Epithelial cell of esophagus (primary cell): ENCODE data around the gene FNIP1.
"Not testable (repeated sequence)": the region's sequence is repeated elsewhere in the genome, so short reads cannot be mapped to it uniquely, and the experiment has no call there.

Source experiments
- DNase-seq: peaks from one replicate; pipeline ENCODE4 v3.0.0; 2010; ENCODE audit warnings: low read depth
- H3K4me3 ChIP-seq: 2 replicates; pipeline ENCODE4 v1.5.1; 2011; ENCODE audit warnings: mild to moderate bottlenecking, low read length, control low read depth
- TF ChIP-seq, protein P1 (sequence below): IDR thresholded peaks from 2 replicates; pipeline ENCODE4 v1.5.1; 2011; ENCODE audit warnings: low read depth, mild to moderate bottlenecking, low read length, control low read depth, inconsistent platforms; ENCODE audit not compliant: insufficient read depth; ENCODE audit errors: missing control alignments

The FNIP1 gene

DNA sequence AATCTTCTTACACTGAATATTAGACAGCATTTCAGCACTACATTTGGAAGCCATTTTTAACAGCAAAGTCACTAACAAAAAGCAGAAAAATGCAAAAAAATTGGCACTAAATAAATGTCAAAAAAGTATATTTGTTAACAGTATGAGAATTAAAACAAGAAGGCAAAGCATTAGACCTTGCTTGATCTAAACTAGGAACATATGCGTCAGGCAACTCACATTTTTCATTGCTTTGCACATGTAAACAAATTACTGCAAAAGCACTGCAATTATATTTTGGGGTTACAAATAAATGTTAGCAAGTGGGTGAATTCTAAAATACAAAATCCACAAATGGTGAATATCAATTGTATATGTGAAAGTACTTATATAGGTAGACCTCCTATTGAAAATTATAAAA, 112.8 kb downstream of the FNIP1 start:
- no peak overlapping the region for H3K4me3 ChIP-seq
- DNase-seq, result no peak
- TF ChIP-seq, protein P1, sequence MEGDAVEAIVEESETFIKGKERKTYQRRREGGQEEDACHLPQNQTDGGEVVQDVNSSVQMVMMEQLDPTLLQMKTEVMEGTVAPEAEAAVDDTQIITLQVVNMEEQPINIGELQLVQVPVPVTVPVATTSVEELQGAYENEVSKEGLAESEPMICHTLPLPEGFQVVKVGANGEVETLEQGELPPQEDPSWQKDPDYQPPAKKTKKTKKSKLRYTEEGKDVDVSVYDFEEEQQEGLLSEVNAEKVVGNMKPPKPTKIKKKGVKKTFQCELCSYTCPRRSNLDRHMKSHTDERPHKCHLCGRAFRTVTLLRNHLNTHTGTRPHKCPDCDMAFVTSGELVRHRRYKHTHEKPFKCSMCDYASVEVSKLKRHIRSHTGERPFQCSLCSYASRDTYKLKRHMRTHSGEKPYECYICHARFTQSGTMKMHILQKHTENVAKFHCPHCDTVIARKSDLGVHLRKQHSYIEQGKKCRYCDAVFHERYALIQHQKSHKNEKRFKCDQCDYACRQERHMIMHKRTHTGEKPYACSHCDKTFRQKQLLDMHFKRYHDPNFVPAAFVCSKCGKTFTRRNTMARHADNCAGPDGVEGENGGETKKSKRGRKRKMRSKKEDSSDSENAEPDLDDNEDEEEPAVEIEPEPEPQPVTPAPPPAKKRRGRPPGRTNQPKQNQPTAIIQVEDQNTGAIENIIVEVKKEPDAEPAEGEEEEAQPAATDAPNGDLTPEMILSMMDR, result no peak

DNA sequence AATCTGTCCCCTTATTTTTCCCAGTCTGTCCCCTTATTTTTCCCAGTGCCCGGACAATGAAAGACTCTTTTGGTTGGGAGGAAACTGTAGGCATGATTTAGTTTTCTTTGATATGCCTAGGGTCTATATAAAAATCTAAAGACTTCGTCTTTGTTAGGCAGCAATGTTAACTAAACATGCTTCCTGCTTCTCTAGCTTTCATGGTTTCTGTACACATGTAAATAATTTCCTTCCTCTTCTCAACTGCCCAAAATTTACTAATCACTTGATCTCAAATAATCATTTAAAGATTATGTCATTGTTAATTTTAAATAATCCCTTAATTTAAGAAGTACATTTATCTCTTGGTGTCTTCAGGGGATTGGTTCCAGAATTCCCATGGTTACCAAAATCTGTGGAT, 114.0 kb downstream of the FNIP1 start:
- no peak overlapping the region for H3K4me3 ChIP-seq
- DNase-seq, result no peak
- TF ChIP-seq, protein P1, result no peak

DNA sequence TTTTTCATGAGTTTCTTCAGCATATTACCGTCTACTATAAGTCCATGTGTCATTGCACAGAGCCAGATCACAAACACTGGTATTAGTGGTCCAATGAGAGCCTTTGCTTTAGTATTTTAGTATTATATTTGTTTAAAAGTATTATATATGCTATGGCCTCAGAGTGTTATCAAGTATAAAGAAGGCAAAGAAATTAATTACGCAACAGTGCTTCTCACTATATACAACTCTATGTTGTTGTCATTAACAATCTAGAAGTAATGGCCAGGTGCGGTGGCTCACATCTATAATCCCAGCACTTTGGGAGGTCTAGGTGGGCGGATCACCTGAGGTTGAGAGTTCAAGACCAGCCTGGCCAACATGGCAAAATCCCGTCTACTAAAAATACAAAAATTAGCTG, 114.6 kb downstream of the FNIP1 start:
- no peak overlapping the region for H3K4me3 ChIP-seq
- no peak for DNase-seq
- TF ChIP-seq, protein P1, result no peak

DNA sequence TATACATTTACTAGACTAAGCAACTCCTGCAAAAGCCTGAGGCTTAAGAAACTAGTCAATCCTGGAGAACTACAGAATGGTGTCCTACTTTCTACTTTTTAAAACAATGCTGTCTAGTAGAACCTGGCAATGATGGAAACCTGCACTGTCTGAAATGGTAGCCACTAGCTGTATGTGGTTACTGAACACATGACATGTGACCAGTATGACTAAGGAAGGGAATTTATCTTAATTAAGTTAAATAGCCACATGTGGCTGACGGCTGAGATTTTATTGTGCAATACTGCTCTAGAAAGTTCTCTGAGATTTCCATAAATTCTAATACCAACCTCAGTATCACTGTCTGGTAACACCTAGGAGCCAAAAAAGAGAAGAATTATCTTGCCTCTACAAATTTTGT, 116.9 kb downstream of the FNIP1 start:
- DNase-seq, result peak; percentile 11
- H3K4me3 ChIP-seq, result no peak overlapping the region

DNA sequence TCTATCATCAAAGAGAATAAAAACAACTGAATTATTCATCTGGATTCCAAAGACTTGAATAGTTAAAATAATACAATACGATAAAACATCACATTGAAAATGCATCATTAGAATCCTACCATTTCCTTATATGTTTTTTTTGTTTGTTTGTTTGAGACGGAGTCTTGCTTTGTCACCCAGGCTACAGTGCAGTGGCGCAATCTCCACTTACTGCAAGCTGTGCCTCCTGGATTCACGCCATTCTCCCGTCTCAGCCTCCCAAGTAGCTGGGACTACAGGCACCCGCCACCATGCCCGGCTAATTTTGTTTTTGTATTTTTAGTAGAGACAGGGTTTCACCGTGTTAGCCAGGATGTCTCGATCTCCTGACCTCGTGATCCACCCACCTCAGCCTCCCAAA, 118.5 kb downstream of the FNIP1 start:
- H3K4me3 ChIP-seq, DNase-seq: not testable (repeated sequence)

More for the DNA sequence above, 116.9 kb downstream of the FNIP1 start:
- TF ChIP-seq, protein P1, result no peak

DNA sequence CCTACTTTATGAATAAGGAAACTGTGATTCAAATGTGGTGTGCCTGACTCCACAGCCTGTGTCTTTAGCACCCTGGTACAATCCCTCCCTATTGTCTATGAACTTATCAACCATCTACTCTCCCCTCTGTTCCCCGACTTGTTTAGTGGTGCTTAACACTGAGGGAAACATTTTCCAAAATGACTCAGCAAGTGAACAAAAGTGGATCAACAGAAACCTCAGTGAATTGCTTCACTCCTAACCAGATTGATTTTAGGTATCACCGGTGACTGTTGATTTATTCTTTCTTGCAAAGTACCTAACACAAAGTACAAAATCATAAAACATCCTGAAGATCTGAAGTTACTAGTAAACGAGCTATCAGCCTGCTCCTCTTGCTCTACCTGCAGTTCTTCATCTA, 119.7 kb downstream of the FNIP1 start:
- DNase-seq, result no peak
- H3K4me3 ChIP-seq, result no peak overlapping the region
- TF ChIP-seq, protein P1, result no peak

DNA sequence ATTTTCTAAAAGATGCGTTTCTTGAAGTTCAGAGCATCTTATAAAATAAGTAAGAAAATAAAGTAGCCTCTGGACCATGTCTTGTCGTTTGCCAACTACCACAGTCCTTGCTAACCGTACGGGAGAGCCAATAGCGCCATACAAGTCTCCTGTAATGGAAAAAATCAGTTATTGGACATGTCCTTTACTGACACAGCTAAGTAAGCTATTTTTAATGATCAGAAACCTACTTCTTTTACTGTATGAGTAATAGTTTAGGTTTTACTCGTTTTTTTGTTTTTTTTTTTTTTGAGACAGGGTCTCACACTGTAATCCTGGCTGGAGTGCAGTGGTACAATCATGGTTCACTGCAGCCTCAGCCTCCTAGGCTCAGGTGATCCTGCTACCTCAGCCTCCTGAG, 124.0 kb downstream of the FNIP1 start:
- DNase-seq, result no peak
- TF ChIP-seq, protein P1, result no peak
- H3K4me3 ChIP-seq, result no peak overlapping the region
